ENCODE results near the gene APOA4. TPM values are rescaled to one million over a fixed set of nuclear protein-coding genes. Genes with fewer than 3 reads are reported as not detected.

APOA4 gene
- total RNA-seq, 1 donor from 2014 or later: 0.56 TPM

DNA sequence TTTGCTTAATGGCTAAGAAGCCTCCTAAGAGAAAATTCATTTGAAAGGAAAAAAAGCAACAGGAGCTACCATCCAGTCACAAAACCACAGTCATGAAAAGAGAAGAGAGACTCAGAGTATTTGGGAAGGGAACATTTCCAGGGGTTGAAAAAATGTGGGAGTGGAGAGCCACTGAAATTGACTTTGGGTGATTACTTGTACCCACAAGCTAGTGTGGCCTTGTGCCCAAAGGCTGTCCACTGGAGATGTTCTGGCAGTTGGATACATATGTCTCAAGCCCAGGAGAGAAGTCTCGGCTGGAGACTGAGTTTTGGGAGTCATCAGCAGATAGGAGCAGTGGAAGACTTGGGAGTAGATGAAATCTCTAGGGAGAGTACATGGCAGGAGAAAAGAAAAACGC lies 28.3 kb downstream of the APOA4 start:
- Histone ChIP-seq H2AFZ (replicated peaks) (no peak overlapping the region), H3K36me3 (no peaks in the 10 kb centered on the region), H3K4me2 (no peak overlapping the region), H3K9me3 (ENCODE audit: low read depth) (no peaks in the 10 kb centered on the region), H3K9ac (no peak overlapping the region), H3K4me3 (no peak overlapping the region), H3K27me3 (peaks cover 11% of the 10 kb centered on the region), H3F3A (ENCODE audit: low read depth) (no peaks in the 10 kb centered on the region), H3K79me2 (ENCODE audit: low read depth) (no peaks in the 10 kb centered on the region), H3K4me1 (peaks cover 5% of the 10 kb centered on the region), H3K27ac (no peak overlapping the region), H4K20me1 (ENCODE audit: low read depth) (no peaks in the 10 kb centered on the region)
- no peak for DNase-seq (ENCODE audit: low spot score)
- peaks cover 4% of the 10 kb centered on the region for H3K9me3 Mint-ChIP-seq
- no peak overlapping the region for H3K27ac Mint-ChIP-seq
- H3K36me3 Mint-ChIP-seq: no peaks in the 10 kb centered on the region
- no peak for TF ChIP-seq EZH2 (IDR thresholded peaks at IDR 0.05)
- TF ChIP-seq CTCF (IDR thresholded peaks at IDR 0.05): no peak
- no peak for TF ChIP-seq EZH2phosphoT487 (IDR thresholded peaks at IDR 0.05)
- H3K4me3 Mint-ChIP-seq: no peak overlapping the region
- H3K27me3 Mint-ChIP-seq (ENCODE audit: insufficient read depth, low read depth): peaks cover 6% of the 10 kb centered on the region
- H3K4me1 Mint-ChIP-seq: peaks cover 5% of the 10 kb centered on the region

DNA sequence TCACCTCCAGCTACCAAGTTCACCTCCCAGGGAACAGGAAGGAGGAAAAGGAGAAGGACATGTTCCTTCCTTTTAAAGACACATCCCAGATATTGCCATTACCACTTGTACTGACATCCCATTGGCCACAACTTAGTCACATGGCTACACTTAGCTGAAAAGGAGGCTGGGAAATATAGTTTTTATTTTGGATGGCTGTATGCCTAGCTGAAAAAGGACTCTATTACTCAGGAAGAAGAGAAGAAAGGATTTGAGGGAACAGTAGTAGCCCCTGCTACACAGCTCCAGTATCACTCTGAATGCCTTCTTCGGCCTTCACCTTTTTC lies 29.4 kb downstream of the APOA4 start:
- no peak overlapping the region for H3K27ac ChIP-seq
- no peak for TF ChIP-seq EZH2 (IDR thresholded peaks at IDR 0.05)
- TF ChIP-seq CTCF (IDR thresholded peaks at IDR 0.05): no peak
- no peak for TF ChIP-seq EZH2phosphoT487 (IDR thresholded peaks at IDR 0.05)
- no peaks in the 10 kb centered on the region for H3K36me3 ChIP-seq
- DNase-seq (ENCODE audit: low spot score): no peak
- Mint-ChIP-seq H3K27ac (no peak overlapping the region), H3K36me3 (no peaks in the 10 kb centered on the region), H3K4me3 (no peak overlapping the region), H3K27me3 (ENCODE audit: insufficient read depth, low read depth) (peaks cover 6% of the 10 kb centered on the region), H3K4me1 (peaks cover 5% of the 10 kb centered on the region), H3K9me3 (peaks cover 4% of the 10 kb centered on the region)
- no peaks in the 10 kb centered on the region for H3K9me3 ChIP-seq (ENCODE audit: low read depth)
- H3K9ac ChIP-seq: no peak overlapping the region
- H3K4me2 ChIP-seq: no peak overlapping the region
- no peak overlapping the region for H2AFZ ChIP-seq (replicated peaks)
- H3K4me1 ChIP-seq: peaks cover 5% of the 10 kb centered on the region
- no peaks in the 10 kb centered on the region for H3F3A ChIP-seq (ENCODE audit: low read depth)
- no peaks in the 10 kb centered on the region for H3K79me2 ChIP-seq (ENCODE audit: low read depth)
- H3K4me3 ChIP-seq: no peak overlapping the region
- H3K27me3 ChIP-seq: peaks cover 11% of the 10 kb centered on the region
- no peaks in the 10 kb centered on the region for H4K20me1 ChIP-seq (ENCODE audit: low read depth)

DNA sequence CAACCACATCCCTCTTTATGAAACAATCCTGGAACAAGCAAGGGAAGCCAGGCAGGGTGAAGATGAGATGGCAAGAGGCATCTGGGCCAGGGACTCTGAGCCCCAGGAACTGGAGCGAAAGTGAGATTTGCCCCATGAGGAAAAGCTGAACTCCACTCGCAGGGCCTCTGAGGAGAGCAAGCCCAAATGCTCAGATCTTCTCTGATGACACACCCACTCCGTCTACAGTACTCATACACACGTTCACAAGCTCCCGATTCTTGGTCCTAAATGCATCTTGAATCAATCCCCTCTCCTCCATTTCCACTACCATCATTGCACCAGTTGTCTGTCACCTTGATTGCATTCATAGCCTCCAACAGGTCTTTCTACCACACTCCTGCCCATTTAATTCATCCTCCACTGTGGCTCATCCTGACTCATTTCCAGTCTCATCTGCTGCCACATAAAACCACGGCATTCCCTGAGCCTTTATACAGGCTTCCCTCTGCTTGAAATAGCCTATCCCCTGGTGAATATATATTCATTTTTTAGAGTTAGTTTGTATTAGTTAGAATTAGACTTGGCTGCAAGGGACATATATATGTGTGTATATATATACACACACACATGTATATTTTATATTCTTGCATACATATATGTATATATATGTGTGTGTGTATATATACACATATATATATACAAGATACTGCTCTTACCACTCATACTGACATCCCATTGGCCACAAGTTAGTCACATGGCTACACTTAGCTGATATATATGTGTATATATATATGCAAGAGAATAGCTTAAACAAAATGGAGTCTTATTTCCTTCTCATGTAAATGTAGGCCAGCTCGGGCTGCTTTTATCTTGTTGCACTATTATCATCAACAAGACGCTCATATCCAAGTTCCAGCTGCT lies 30.0 kb downstream of the APOA4 start:
- no peaks in the 10 kb centered on the region for H4K20me1 ChIP-seq (ENCODE audit: low read depth)
- H3K9me3 Mint-ChIP-seq: peaks cover 4% of the 10 kb centered on the region
- H3K4me1 Mint-ChIP-seq: peaks cover 7% of the 10 kb centered on the region
- no peak overlapping the region for H2AFZ ChIP-seq (replicated peaks)
- peaks cover 11% of the 10 kb centered on the region for H3K27me3 ChIP-seq
- H3K4me3 ChIP-seq: no peak overlapping the region
- H3K4me1 ChIP-seq: peaks cover 5% of the 10 kb centered on the region
- H3K27me3 Mint-ChIP-seq (ENCODE audit: insufficient read depth, low read depth): peaks cover 6% of the 10 kb centered on the region
- no peaks in the 10 kb centered on the region for H3F3A ChIP-seq (ENCODE audit: low read depth)
- H3K27ac ChIP-seq: no peak overlapping the region
- H3K4me3 Mint-ChIP-seq: no peak overlapping the region
- no peak overlapping the region for H3K9ac ChIP-seq
- TF ChIP-seq CTCF (IDR thresholded peaks at IDR 0.05) (no peak), EZH2 (IDR thresholded peaks at IDR 0.05) (no peak), EZH2phosphoT487 (IDR thresholded peaks at IDR 0.05) (no peak)
- H3K27ac Mint-ChIP-seq: no peak overlapping the region
- no peak for DNase-seq (ENCODE audit: low spot score)
- H3K36me3 Mint-ChIP-seq: no peaks in the 10 kb centered on the region
- H3K4me2 ChIP-seq: no peak overlapping the region
- H3K79me2 ChIP-seq (ENCODE audit: low read depth): no peaks in the 10 kb centered on the region
- H3K36me3 ChIP-seq: no peaks in the 10 kb centered on the region
- H3K9me3 ChIP-seq (ENCODE audit: low read depth): no peaks in the 10 kb centered on the region
